DMS153 (cell line): ENCODE results near the gene GTF3C6.
"Not testable (repeated sequence)": the region's sequence is repeated elsewhere in the genome, so short reads cannot be mapped to it uniquely, and the experiment has no call there.

Experiments used
- DNase-seq: peaks from one replicate; lab custom pipeline; 2025; lab: John Stamatoyannopoulos, UW

GTF3C6 gene

GRCh38 chr6:110979565-110980101 lies 21.1 kb downstream of the GTF3C6 start:
- DNase-seq, result no peak

- no peak for DNase-seq
These were observed 21.7 kb downstream of the GTF3C6 start for GRCh38 chr6:110980227-110980626.

GRCh38 chr6:110980648-110981047 lies 22.1 kb downstream of the GTF3C6 start:
- DNase-seq, result no peak

- DNase-seq, result no peak
These were observed 22.7 kb downstream of the GTF3C6 start for GRCh38 chr6:110981202-110981600.

GRCh38 chr6:110990840-110991576 lies 32.5 kb downstream of the GTF3C6 start:
- no peak for DNase-seq

GRCh38 chr6:110996691-110997090 lies 38.2 kb downstream of the GTF3C6 start:
- DNase-seq, result no peak

- peak; percentile 5 for DNase-seq
These were observed 41.2 kb downstream of the GTF3C6 start for GRCh38 chr6:110999634-111000270.

GRCh38 chr6:111002350-111002749 lies 43.8 kb downstream of the GTF3C6 start:
- DNase-seq, result no peak

GRCh38 chr6:111011360-111012142 lies 53.0 kb downstream of the GTF3C6 start:
- no peak for DNase-seq

- no peak for DNase-seq
These were observed 53.6 kb downstream of the GTF3C6 start for GRCh38 chr6:111012143-111012452.

- not testable (repeated sequence) for DNase-seq
These were observed 54.0 kb downstream of the GTF3C6 start for GRCh38 chr6:111012520-111012919.

- DNase-seq, result peak; percentile 17
These were observed 54.8 kb downstream of the GTF3C6 start for GRCh38 chr6:111013144-111013915.

- no peak for DNase-seq
These were observed 57.1 kb downstream of the GTF3C6 start for GRCh38 chr6:111015389-111016124.

GRCh38 chr6:111017241-111017640 lies 58.7 kb downstream of the GTF3C6 start:
- DNase-seq, result not testable (repeated sequence)
